GM12874 (cell line): ENCODE data around the gene QSOX1.
A peak's percentile ranks its signal among the peaks of the same experiment; 100 is the strongest.

Experiments used
- CTCF ChIP-seq: IDR thresholded peaks from 2 replicates; pipeline ENCODE4 v1.5.1; 2011; ENCODE audit warnings: low read depth, mild to moderate bottlenecking, control low read depth, low read length, moderate library complexity; ENCODE audit not compliant: insufficient read depth

Gene QSOX1

GRCh38 chr1:180173451-180173850 is 18.8 kb downstream of the QSOX1 start:
- no peak for TF ChIP-seq CTCF

- TF ChIP-seq CTCF, result no peak
Observed at GRCh38 chr1:180173952-180174351, 19.3 kb downstream of the QSOX1 start.

- TF ChIP-seq CTCF, result no peak
Observed at GRCh38 chr1:180175291-180175690, 20.6 kb downstream of the QSOX1 start.

GRCh38 chr1:180175806-180176205 is 21.1 kb downstream of the QSOX1 start:
- no peak for TF ChIP-seq CTCF

- no peak for TF ChIP-seq CTCF
Observed at GRCh38 chr1:180176965-180177364, 22.3 kb downstream of the QSOX1 start.

- no peak for TF ChIP-seq CTCF
Observed at GRCh38 chr1:180177931-180178330, 23.3 kb downstream of the QSOX1 start.

GRCh38 chr1:180178511-180179161 is 24.0 kb downstream of the QSOX1 start:
- TF ChIP-seq CTCF, result peak; percentile 96
